Measurements from ENCODE around the gene AUTS2. TPM values are rescaled to one million over a fixed set of nuclear protein-coding genes. Genes with fewer than 3 reads are reported as not detected.

Gene AUTS2
- total RNA-seq, 1 experiment from 2014 or later = under 0.01 TPM

- no peak for DNase-seq (ENCODE audit: low read depth)
These were observed 1023.8 kb downstream of the AUTS2 start for GRCh38 chr7:70621954-70622600.

GRCh38 chr7:70622936-70623335 is 1024.7 kb downstream of the AUTS2 start:
- no peak for DNase-seq (ENCODE audit: low read depth)

- DNase-seq (ENCODE audit: low read depth) = no peak
These were observed 1026.3 kb downstream of the AUTS2 start for GRCh38 chr7:70624500-70625103.

- DNase-seq (ENCODE audit: low read depth) = no peak
These were observed 1029.2 kb downstream of the AUTS2 start for GRCh38 chr7:70627461-70627860.

- no peak for DNase-seq (ENCODE audit: low read depth)
These were observed 1032.2 kb downstream of the AUTS2 start for GRCh38 chr7:70630440-70630817.

GRCh38 chr7:70630818-70631457 is 1032.7 kb downstream of the AUTS2 start:
- DNase-seq (ENCODE audit: low read depth) = no peak

- no peak for DNase-seq (ENCODE audit: low read depth)
These were observed 1033.4 kb downstream of the AUTS2 start for GRCh38 chr7:70631718-70632117.

- no peak for DNase-seq (ENCODE audit: low read depth)
These were observed 1034.1 kb downstream of the AUTS2 start for GRCh38 chr7:70632400-70632799.

- DNase-seq (ENCODE audit: low read depth) = no peak
These were observed 1035.8 kb downstream of the AUTS2 start for GRCh38 chr7:70634071-70634470.

GRCh38 chr7:70634610-70635068 is 1036.4 kb downstream of the AUTS2 start:
- no peak for DNase-seq (ENCODE audit: low read depth)

GRCh38 chr7:70635633-70636032 is 1037.4 kb downstream of the AUTS2 start:
- DNase-seq (ENCODE audit: low read depth) = no peak

- DNase-seq (ENCODE audit: low read depth) = no peak
These were observed 1037.9 kb downstream of the AUTS2 start for GRCh38 chr7:70636169-70636568.

GRCh38 chr7:70637726-70638125 is 1039.5 kb downstream of the AUTS2 start:
- DNase-seq (ENCODE audit: low read depth) = no peak

GRCh38 chr7:70638158-70639107 is 1040.2 kb downstream of the AUTS2 start:
- no peak for DNase-seq (ENCODE audit: low read depth)

- DNase-seq (ENCODE audit: low read depth) = no peak
These were observed 1042.1 kb downstream of the AUTS2 start for GRCh38 chr7:70640266-70640833.

- DNase-seq (ENCODE audit: low read depth) = no peak
These were observed 1043.6 kb downstream of the AUTS2 start for GRCh38 chr7:70641882-70642281.

- no peak for DNase-seq (ENCODE audit: low read depth)
These were observed 1047.0 kb downstream of the AUTS2 start for GRCh38 chr7:70645279-70645678.

GRCh38 chr7:70645876-70646351 is 1047.6 kb downstream of the AUTS2 start:
- DNase-seq (ENCODE audit: low read depth) = no peak

- no peak for DNase-seq (ENCODE audit: low read depth)
These were observed 1048.4 kb downstream of the AUTS2 start for GRCh38 chr7:70646536-70647248.

GRCh38 chr7:70647801-70648498 is 1049.7 kb downstream of the AUTS2 start:
- DNase-seq (ENCODE audit: low read depth) = no peak
